ENCODE measurements around the gene ELN. TPM values are rescaled to one million over a fixed set of nuclear protein-coding genes. Genes with fewer than 3 reads are reported as not detected.

Gene ELN
- total RNA-seq, 4 donors from 2014 or later = 11.5 to 210 (median 27.9) TPM

GRCh38 chr7:74082770-74083116, 54.8 kb downstream of the ELN start:
- peak overlapping the region in 1 of 4 donors; percentile 48 for H3K4me3 ChIP-seq
- H3K27ac ChIP-seq = no peak overlapping the region

GRCh38 chr7:74083117-74083876, 55.3 kb downstream of the ELN start, which contains the start of gene LIMK1:
Gene LIMK1, plus strand, starts transcription at chr7:74083804. Its CDS starts 187 bp downstream, at chr7:74083991.
- peak; percentile 77 to 90 (median 89) for DNase-seq
- no peaks in the 10 kb centered on the region for H3K36me3 ChIP-seq
- no peak for TF ChIP-seq POLR2A (IDR thresholded peaks at IDR 0.05)
- TF ChIP-seq CTCF (IDR thresholded peaks at IDR 0.05) = no peak
- H3K9me3 ChIP-seq = no peaks in the 10 kb centered on the region
- H3K27ac ChIP-seq = peak within 1 kb of the TSS; percentile 44 to 76 (median 57)
- H3K4me1 ChIP-seq = peaks cover 0 to 19% (median 12%) of the 10 kb centered on the region in 4 donors
- H3K4me3 ChIP-seq = peak within 1 kb of the TSS; percentile 68 to 95 (median 88)
- H3K27me3 ChIP-seq = no peaks in the 10 kb centered on the region

More at GRCh38 chr7:74082770-74083116, 54.8 kb downstream of the ELN start:
- no peaks in the 10 kb centered on the region for H3K9me3 ChIP-seq
- TF ChIP-seq CTCF (IDR thresholded peaks at IDR 0.05) (no peak), POLR2A (IDR thresholded peaks at IDR 0.05) (no peak)
- no peaks in the 10 kb centered on the region for H3K27me3 ChIP-seq
- H3K4me1 ChIP-seq = peaks cover 0 to 19% (median 12%) of the 10 kb centered on the region in 4 donors
- no peaks in the 10 kb centered on the region for H3K36me3 ChIP-seq
- no peak for DNase-seq

GRCh38 chr7:74083928-74084721, 56.2 kb downstream of the ELN start:
- Histone ChIP-seq H3K27me3 (no peaks in the 10 kb centered on the region), H3K27ac (peak overlapping the region; percentile 44 to 76 (median 57)), H3K4me3 (peak overlapping the region; percentile 68 to 95 (median 88)), H3K9me3 (no peaks in the 10 kb centered on the region), H3K36me3 (no peaks in the 10 kb centered on the region), H3K4me1 (peaks cover 0 to 19% (median 12%) of the 10 kb centered on the region in 4 donors)
- TF ChIP-seq POLR2A (IDR thresholded peaks at IDR 0.05) (no peak), CTCF (IDR thresholded peaks at IDR 0.05) (no peak)
- peak in 1 of 3 donors; percentile 71 for DNase-seq

- peak overlapping the region in 1 of 4 donors; percentile 76 for H3K27ac ChIP-seq
- H3K4me3 ChIP-seq = peak overlapping the region in 3 of 4 donors; percentile 86 to 95 (median 91)
- TF ChIP-seq POLR2A (IDR thresholded peaks at IDR 0.05) (no peak), CTCF (IDR thresholded peaks at IDR 0.05) (no peak)
- DNase-seq = no peak
- no peaks in the 10 kb centered on the region for H3K9me3 ChIP-seq
- H3K27me3 ChIP-seq = no peaks in the 10 kb centered on the region
- peaks cover 0 to 19% (median 12%) of the 10 kb centered on the region in 4 donors for H3K4me1 ChIP-seq
- H3K36me3 ChIP-seq = no peaks in the 10 kb centered on the region
Measured at GRCh38 chr7:74084722-74085578, 57.0 kb downstream of the ELN start.
